A549 (cell line): ENCODE results near the gene RPS21. TPM values are rescaled to one million over a fixed set of nuclear protein-coding genes. Genes with fewer than 3 reads are reported as not detected.
A peak's percentile ranks its signal among the peaks of the same experiment; 100 is the strongest.

Experiments
- ATAC-seq, 2 experiments: fragments of 200-7000 bp in 1 of 2; fragments of >200 bp in 1 of 2; cut with Nextera tagmentation in 1 of 2; cut with Tn5 transposase in 1 of 2; 3 replicates each; pipeline versions ENCODE4 v1.8.0 to v1.9.1; 2018 to 2020; ENCODE audit warnings: mild to moderate bottlenecking in 1 of 2, moderate library complexity in 1 of 2
- CTCF ChIA-PET: fragments of 300-600 bp; sonication (Branson Sonifier 250); formaldehyde crosslinking; extraction: SDS; loops from one replicate; lab custom pipeline; 2021; ENCODE audit warnings: antibody characterized with exemption, inconsistent platforms; lab: Yijun Ruan, JAX
- POLR2A ChIA-PET: fragments of 350-600 bp; formaldehyde crosslinking; extraction: SDS; loops from one replicate; lab custom pipeline; 2021; ENCODE audit warnings: antibody characterized with exemption, inconsistent platforms; lab: Yijun Ruan, JAX
- DNase-seq, 2 experiments: peaks; one replicate each; pipeline versions ENCODE4 v3.0.0 to v3.0.0-alpha.2; 2011 to 2016; ENCODE audit warnings: low read depth in 1 of 2, low spot score in 1 of 2
- FAIRE-seq: peaks from 2 replicates; lab custom pipeline; 2011; peaks lifted over from hg19 to GRCh38; lab: Jason Lieb, UNC
- H3K27ac ChIP-seq, 2 experiments: fragments of >200 bp; sonication (Bioruptor Twin); formaldehyde crosslinking; 3 replicates each; pipeline ENCODE4 v1.5.1; 2016 to 2017
- H3K4me1 ChIP-seq: fragments of >200 bp; sonication (Bioruptor Twin); formaldehyde crosslinking; 3 replicates; pipeline ENCODE4 v1.6.1; 2016
- H3K4me2 ChIP-seq: fragments of >200 bp; sonication (Bioruptor Twin); formaldehyde crosslinking; 3 replicates; pipeline ENCODE4 v1.6.1; 2016
- H3K4me3 ChIP-seq: fragments of >200 bp; sonication (Bioruptor Twin); formaldehyde crosslinking; 3 replicates; pipeline ENCODE4 v1.5.1; 2016
- H3K9me3 ChIP-seq: fragments of >200 bp; sonication (Bioruptor Twin); formaldehyde crosslinking; 3 replicates; pipeline ENCODE4 v1.6.1; 2016
- ATOH8 ChIP-seq: fragments of 250-450 bp; sonication (Bioruptor Pico); IDR thresholded peaks from 2 replicates; pipeline ENCODE4 v1.5.0; 2020; ENCODE audit warnings: low read depth, mild to moderate bottlenecking, moderate library complexity
- CBX2 ChIP-seq: fragments of 200-600 bp; sonication (generic); IDR thresholded peaks from 2 replicates; pipeline ENCODE4 v1.6.1; 2016; ENCODE audit warnings: low read depth, mild to moderate bottlenecking, borderline replicate concordance
- CHD2 ChIP-seq: fragments of 150-350 bp; IDR thresholded peaks from 2 replicates; pipeline ENCODE4 v1.6.1; 2014; ENCODE audit warnings: low read length; ENCODE audit not compliant: partially characterized antibody
- CHD4 ChIP-seq: fragments of 200-600 bp; sonication (generic); IDR thresholded peaks from 2 replicates; pipeline ENCODE4 v1.6.1; 2016; ENCODE audit warnings: antibody characterized with exemption, mild to moderate bottlenecking, borderline replicate concordance
- CTCF ChIP-seq: fragments of >200 bp; sonication (Bioruptor Twin); formaldehyde crosslinking; IDR thresholded peaks from 3 replicates; pipeline ENCODE4 v1.5.1; 2016
- ESRRA ChIP-seq: fragments of 150-350 bp; IDR thresholded peaks from 2 replicates; pipeline ENCODE4 v1.6.1; 2014; ENCODE audit warnings: mild to moderate bottlenecking, low read length, borderline replicate concordance
- FOSL2 ChIP-seq, 2 experiments: fragments of 450-650 bp in 1 of 2; fragments of >200 bp in 1 of 2; sonication (Bioruptor Twin) in 1 of 2; formaldehyde crosslinking; IDR thresholded peaks; 2 replicates each; pipeline versions ENCODE4 v1.5.0 to v1.6.1; 2016 to 2020; ENCODE audit warnings: mild to moderate bottlenecking in 1 of 2, moderate library complexity in 1 of 2
- HES2 ChIP-seq: fragments of >200 bp; sonication (Bioruptor Twin); formaldehyde crosslinking; IDR thresholded peaks from 2 replicates; pipeline ENCODE4 v1.6.1; 2016
- HMGXB4 ChIP-seq: fragments of 250-450 bp; sonication (Bioruptor Pico); IDR thresholded peaks from 2 replicates; pipeline ENCODE4 v1.5.0; 2021; ENCODE audit warnings: mild to moderate bottlenecking, moderate library complexity, borderline replicate concordance
- HOXB5 ChIP-seq: fragments of 250-450 bp; sonication (Bioruptor Pico); IDR thresholded peaks from 2 replicates; pipeline ENCODE4 v1.5.0; 2020; ENCODE audit warnings: mild to moderate bottlenecking, moderate library complexity
- JUNB ChIP-seq: fragments of >200 bp; sonication (Bioruptor Twin); formaldehyde crosslinking; IDR thresholded peaks from 2 replicates; pipeline ENCODE4 v1.6.1; 2016
- KDM5A ChIP-seq: fragments of 200-600 bp; sonication (generic); IDR thresholded peaks from 2 replicates; pipeline ENCODE4 v1.6.1; 2016; ENCODE audit warnings: antibody characterized with exemption, mild to moderate bottlenecking
- MAX ChIP-seq: IDR thresholded peaks from 2 replicates; pipeline ENCODE4 v1.6.1; 2012
- NPAS2 ChIP-seq: fragments of 250-450 bp; sonication (Bioruptor Pico); IDR thresholded peaks from 2 replicates; pipeline ENCODE4 v1.8.0; 2022; ENCODE audit warnings: mild to moderate bottlenecking, moderate library complexity, borderline replicate concordance
- POLR2A ChIP-seq: IDR thresholded peaks from 2 replicates; pipeline ENCODE4 v1.6.1; 2012; ENCODE audit warnings: mild to moderate bottlenecking, low read length
- POLR2AphosphoS2 ChIP-seq: conservative IDR thresholded peaks from 2 replicates; pipeline ENCODE4 v1.6.1; 2012; ENCODE audit warnings: low read length, improper control_type of control experiment, inconsistent platforms
- RAD21 ChIP-seq, 2 experiments: fragments of >200 bp in 1 of 2; sonication (Bioruptor Twin) in 1 of 2; formaldehyde crosslinking in 1 of 2; IDR thresholded peaks in 1 of 2; conservative IDR thresholded peaks in 1 of 2; 2 replicates in 1 of 2; 3 replicates in 1 of 2; pipeline ENCODE4 v1.6.1; 2012 to 2018; ENCODE audit warnings: inconsistent platforms in 1 of 2
- RCOR1 ChIP-seq: fragments of 150-350 bp; IDR thresholded peaks from 2 replicates; pipeline ENCODE4 v1.6.1; 2014; ENCODE audit warnings: antibody characterized with exemption, low read length, low read depth
- REST ChIP-seq: fragments of 200-600 bp; sonication (generic); IDR thresholded peaks from 2 replicates; pipeline ENCODE4 v1.6.1; 2016; ENCODE audit warnings: antibody characterized with exemption, mild to moderate bottlenecking, moderate library complexity
- RFX5 ChIP-seq: fragments of 450-650 bp; IDR thresholded peaks from 2 replicates; pipeline ENCODE4 v1.7.1; 2014; ENCODE audit warnings: antibody characterized with exemption, mild to moderate bottlenecking, moderate library complexity
- TFCP2L1 ChIP-seq: fragments of 250-450 bp; sonication (Bioruptor Pico); IDR thresholded peaks from 2 replicates; pipeline ENCODE4 v1.5.0; 2021; ENCODE audit warnings: mild to moderate bottlenecking
- TP53 ChIP-seq: fragments of 250-450 bp; sonication (Bioruptor Pico); IDR thresholded peaks from 2 replicates; pipeline ENCODE4 v1.5.0; 2021; ENCODE audit warnings: mild to moderate bottlenecking, moderate library complexity
- ZSCAN20 ChIP-seq: fragments of 250-450 bp; sonication (Bioruptor Pico); IDR thresholded peaks from 2 replicates; pipeline ENCODE4 v1.8.0; 2022; ENCODE audit warnings: mild to moderate bottlenecking, moderate library complexity
- whole genome bisulfite sequencing: methylation state at CpG from one replicate; pipeline ENCODE4 v1.1.6; 2017; ENCODE audit errors: missing lambda C conversion rate; 5-methylcytosine and 5-hydroxymethylcytosine counted together
- polyA plus RNA-seq, 4 experiments: library from polyadenylated mRNA; depleted of rRNA in 3 of 4; stranded (reverse); fragments of >200 nt; fragmentation: RNase III in 1 of 4; extraction: RNeasy Plus Mini Kit Qiagen cat#74134 plus additional on column Dnase treatment in 1 of 4; gene quantifications; 2 replicates in 3 of 4; 3 replicates in 1 of 4; pipeline ENCODE4 v1.2.3, GENCODE V29; 2011 to 2017
- TF ChIP-seq, protein P1 (sequence below): IDR thresholded peaks from 2 replicates; pipeline ENCODE4 v1.6.1; 2012
- TF ChIP-seq, protein P2 (sequence below): IDR thresholded peaks from 2 replicates; pipeline ENCODE4 v1.6.1; 2012; ENCODE audit warnings: low read depth, borderline replicate concordance
- TF ChIP-seq, protein P3 (sequence below): fragments of 450-650 bp; IDR thresholded peaks from 2 replicates; pipeline ENCODE4 v1.6.1; 2014; ENCODE audit warnings: antibody characterized with exemption

RPS21 gene
- polyA plus RNA-seq, 2 of the 4 experiments (the other 2 are of a cell fraction): 2,862 to 4,026 TPM

DNA sequence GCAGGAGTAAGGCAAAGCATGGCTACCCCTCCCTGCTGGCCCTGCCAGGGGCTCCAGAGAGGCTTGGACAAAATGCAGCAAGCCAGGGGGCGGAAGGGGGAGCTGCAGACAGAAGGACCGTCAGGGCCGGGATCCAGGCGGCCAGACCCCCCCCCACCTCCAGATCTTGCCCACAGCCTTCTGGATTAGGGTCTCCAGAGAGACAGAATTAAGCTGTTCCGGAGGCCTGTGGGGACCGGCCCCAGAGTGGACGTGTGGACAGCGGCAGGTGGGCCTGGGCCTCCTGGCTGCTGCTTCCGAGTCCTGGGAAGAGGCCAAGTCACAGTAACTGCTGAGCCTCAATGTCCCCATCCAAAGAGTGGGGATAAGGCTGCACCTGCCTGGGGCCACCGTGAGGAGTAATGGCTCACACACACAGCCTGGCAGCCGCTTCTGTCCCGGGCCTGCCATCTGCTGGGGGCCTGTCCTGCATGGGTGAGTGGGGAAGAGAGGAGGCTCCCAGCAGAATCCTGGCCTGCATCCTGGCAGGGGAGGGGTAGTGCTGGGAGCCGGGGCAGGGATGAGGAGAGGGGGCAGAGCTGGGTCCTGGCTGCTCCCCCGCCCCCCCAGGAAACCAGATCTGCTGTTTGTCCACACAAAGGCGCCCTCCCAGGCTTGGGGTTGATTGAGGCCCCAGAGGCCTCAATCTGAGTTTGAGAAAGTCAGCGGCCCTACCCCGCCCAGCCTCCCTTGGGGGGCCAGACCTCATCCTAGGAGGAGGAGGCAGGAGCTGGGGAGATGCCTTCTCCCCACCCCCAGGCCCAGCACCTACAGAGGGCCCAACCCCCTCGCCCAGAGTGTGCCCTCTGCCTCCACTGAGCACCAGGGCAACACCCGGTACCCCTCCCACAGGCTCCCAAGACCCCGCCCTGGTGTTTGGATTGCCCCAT is 23.6 kb upstream of the RPS21 start:
- ATAC-seq (no peak), DNase-seq (peak in 1 of 2 experiments; percentile 80), FAIRE-seq (no peak)
- POLR2A ChIA-PET: interaction anchor here (1.2 to 4.3 kb wide), 2 partner anchors 13 to 45 kb away, joined by 3 to 30 read pairs; no protein-coding TSS in a partner anchor
- Histone ChIP-seq H3K4me1 (peaks cover 66% of the 10 kb centered on the region), H3K4me2 (peak overlapping the region; percentile 91), H3K9me3 (no peaks in the 10 kb centered on the region), H3K4me3 (peak overlapping the region; percentile 100), H3K27ac (peak overlapping the region; percentile 97 to 99)
- 20% methylated on average over 14 of the region's 20 CpGs for WGBS
- CTCF ChIA-PET: interaction anchor here (0.9 to 12.6 kb wide), 11 partner anchors 6 to 65 kb away, joined by 3 to 290 read pairs (median 9); partner anchors contain the start of gene ADRM1
- TF ChIP-seq, protein P1, sequence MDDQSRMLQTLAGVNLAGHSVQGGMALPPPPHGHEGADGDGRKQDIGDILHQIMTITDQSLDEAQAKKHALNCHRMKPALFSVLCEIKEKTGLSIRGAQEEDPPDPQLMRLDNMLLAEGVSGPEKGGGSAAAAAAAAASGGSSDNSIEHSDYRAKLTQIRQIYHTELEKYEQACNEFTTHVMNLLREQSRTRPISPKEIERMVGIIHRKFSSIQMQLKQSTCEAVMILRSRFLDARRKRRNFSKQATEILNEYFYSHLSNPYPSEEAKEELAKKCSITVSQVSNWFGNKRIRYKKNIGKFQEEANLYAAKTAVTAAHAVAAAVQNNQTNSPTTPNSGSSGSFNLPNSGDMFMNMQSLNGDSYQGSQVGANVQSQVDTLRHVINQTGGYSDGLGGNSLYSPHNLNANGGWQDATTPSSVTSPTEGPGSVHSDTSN: no peak
- TF ChIP-seq RFX5: no peak
- 0 out of 5 replicates have a peak, but pooled peaks of 1 of the 2 experiments have one; percentile 14 for TF ChIP-seq RAD21 (conservative IDR thresholded peaks at IDR 0.05 in 1 of 2, IDR thresholded peaks at IDR 0.05 in 1 of 2)
- no peak for TF ChIP-seq CBX2
- TF ChIP-seq ESRRA: no peak
- no peak for TF ChIP-seq CHD2
- no peak for TF ChIP-seq TFCP2L1 (CRISPR knock-in tag)
- no peak for TF ChIP-seq ZSCAN20 (CRISPR knock-in tag)
- TF ChIP-seq, protein P2, sequence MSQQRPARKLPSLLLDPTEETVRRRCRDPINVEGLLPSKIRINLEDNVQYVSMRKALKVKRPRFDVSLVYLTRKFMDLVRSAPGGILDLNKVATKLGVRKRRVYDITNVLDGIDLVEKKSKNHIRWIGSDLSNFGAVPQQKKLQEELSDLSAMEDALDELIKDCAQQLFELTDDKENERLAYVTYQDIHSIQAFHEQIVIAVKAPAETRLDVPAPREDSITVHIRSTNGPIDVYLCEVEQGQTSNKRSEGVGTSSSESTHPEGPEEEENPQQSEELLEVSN: no peak
- no peak for TF ChIP-seq HOXB5 (CRISPR knock-in tag)
- no peak for TF ChIP-seq KDM5A
- TF ChIP-seq HES2: no peak
- no peak for TF ChIP-seq TP53
- no peak for TF ChIP-seq JUNB
- TF ChIP-seq NPAS2 (CRISPR knock-in tag): no peak
- TF ChIP-seq, protein P3, sequence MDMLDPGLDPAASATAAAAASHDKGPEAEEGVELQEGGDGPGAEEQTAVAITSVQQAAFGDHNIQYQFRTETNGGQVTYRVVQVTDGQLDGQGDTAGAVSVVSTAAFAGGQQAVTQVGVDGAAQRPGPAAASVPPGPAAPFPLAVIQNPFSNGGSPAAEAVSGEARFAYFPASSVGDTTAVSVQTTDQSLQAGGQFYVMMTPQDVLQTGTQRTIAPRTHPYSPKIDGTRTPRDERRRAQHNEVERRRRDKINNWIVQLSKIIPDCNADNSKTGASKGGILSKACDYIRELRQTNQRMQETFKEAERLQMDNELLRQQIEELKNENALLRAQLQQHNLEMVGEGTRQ: no peak
- no peak for TF ChIP-seq ATOH8 (CRISPR knock-in tag)
- TF ChIP-seq MAX: peak; percentile 44; the same call in 1 of the 2 replicates
- no peak for TF ChIP-seq POLR2AphosphoS2
- no peak for TF ChIP-seq REST
- no peak for TF ChIP-seq POLR2A
- TF ChIP-seq FOSL2 (IDR thresholded peaks at IDR 0.05): no peak
- TF ChIP-seq FOSL2 (CRISPR knock-in tag; IDR thresholded peaks at IDR 0.05): no peak
- TF ChIP-seq RCOR1: no peak
- 0 out of 3 replicates have a peak, but pooled peaks have one; percentile 6 for TF ChIP-seq CTCF
- no peak for TF ChIP-seq CHD4
- no peak for TF ChIP-seq HMGXB4 (CRISPR knock-in tag)
